MM.1S (cell line): Measurements from ENCODE around the gene ELK3.

Experiments used
- DNase-seq: peaks from one replicate; pipeline ENCODE4 v3.0.0-alpha.2; 2015
- H2AFZ ChIP-seq: fragments of 300-600 bp; sonication (generic); 2 replicates; pipeline ENCODE4 v1.6.0; 2016; ENCODE audit warnings: antibody characterized with exemption, low read length
- H3F3A ChIP-seq: fragments of 300-600 bp; sonication (generic); 2 replicates; pipeline ENCODE4 v1.6.1; 2016; ENCODE audit warnings: mild to moderate bottlenecking, antibody characterized with exemption, low read length, moderate library complexity, mixed read lengths; ENCODE audit not compliant: insufficient read depth
- H3K27ac ChIP-seq: fragments of 300-600 bp; sonication (generic); 2 replicates; pipeline ENCODE4 v1.5.1; 2016; ENCODE audit warnings: mild to moderate bottlenecking, low read length
- H3K27me3 ChIP-seq: fragments of 300-600 bp; sonication (generic); replicated peaks from 2 replicates; pipeline ENCODE4 v1.6.0; 2016; ENCODE audit warnings: low read length; ENCODE audit not compliant: insufficient read depth
- H3K36me3 ChIP-seq: fragments of 300-600 bp; sonication (generic); replicated peaks from 2 replicates; pipeline ENCODE4 v1.6.1; 2016; ENCODE audit warnings: mild to moderate bottlenecking, low read length, mixed read lengths; ENCODE audit not compliant: insufficient read depth
- H3K4me1 ChIP-seq: fragments of 300-600 bp; sonication (generic); 2 replicates; pipeline ENCODE4 v1.6.1; 2016; ENCODE audit warnings: low read length, mixed read lengths
- H3K4me2 ChIP-seq: fragments of 300-600 bp; sonication (generic); 2 replicates; pipeline ENCODE4 v1.6.0; 2016; ENCODE audit warnings: low read depth, low read length
- H3K4me3 ChIP-seq: fragments of 300-600 bp; sonication (generic); 2 replicates; pipeline ENCODE4 v1.5.1; 2016; ENCODE audit warnings: low read length, mixed read lengths
- H3K79me2 ChIP-seq: fragments of 300-600 bp; sonication (generic); 2 replicates; pipeline ENCODE4 v1.6.1; 2016; ENCODE audit warnings: mixed run types, low read length, mixed read lengths
- H3K9ac ChIP-seq: fragments of 300-600 bp; sonication (generic); 2 replicates; pipeline ENCODE4 v1.6.1; 2016; ENCODE audit warnings: low read length, mixed read lengths
- H3K9me2 ChIP-seq: fragments of 300-600 bp; sonication (generic); replicated peaks from 2 replicates; pipeline ENCODE4 v1.6.1; 2016; ENCODE audit warnings: mild to moderate bottlenecking, low read length, mixed read lengths; ENCODE audit not compliant: insufficient read depth
- H3K9me3 ChIP-seq: fragments of 300-600 bp; sonication (generic); replicated peaks from 2 replicates; pipeline ENCODE4 v1.6.1; 2016; ENCODE audit warnings: mild to moderate bottlenecking, low read length, mixed read lengths; ENCODE audit not compliant: insufficient read depth
- H4K20me1 ChIP-seq: fragments of 300-600 bp; sonication (generic); 2 replicates; pipeline ENCODE4 v1.6.1; 2016; ENCODE audit warnings: mild to moderate bottlenecking, low read length, moderate library complexity, mixed read lengths; ENCODE audit not compliant: insufficient read depth
- EZH2 ChIP-seq: fragments of 300-600 bp; sonication (generic); optimal IDR thresholded peaks from 2 replicates; pipeline ENCODE3; 2017; ENCODE audit warnings: low read depth, mild to moderate bottlenecking, antibody characterized with exemption, low read length, mixed read lengths
- EZH2phosphoT487 ChIP-seq: fragments of 300-600 bp; sonication (generic); IDR thresholded peaks from 2 replicates; pipeline ENCODE4 v1.6.1; 2018; ENCODE audit warnings: antibody characterized with exemption, low read length
- TF ChIP-seq, protein P1 (sequence below): fragments of 300-600 bp; sonication (generic); IDR thresholded peaks from 2 replicates; pipeline ENCODE4 v1.5.1; 2016; ENCODE audit warnings: antibody characterized with exemption, low read length, mixed read lengths

Gene ELK3

DNA sequence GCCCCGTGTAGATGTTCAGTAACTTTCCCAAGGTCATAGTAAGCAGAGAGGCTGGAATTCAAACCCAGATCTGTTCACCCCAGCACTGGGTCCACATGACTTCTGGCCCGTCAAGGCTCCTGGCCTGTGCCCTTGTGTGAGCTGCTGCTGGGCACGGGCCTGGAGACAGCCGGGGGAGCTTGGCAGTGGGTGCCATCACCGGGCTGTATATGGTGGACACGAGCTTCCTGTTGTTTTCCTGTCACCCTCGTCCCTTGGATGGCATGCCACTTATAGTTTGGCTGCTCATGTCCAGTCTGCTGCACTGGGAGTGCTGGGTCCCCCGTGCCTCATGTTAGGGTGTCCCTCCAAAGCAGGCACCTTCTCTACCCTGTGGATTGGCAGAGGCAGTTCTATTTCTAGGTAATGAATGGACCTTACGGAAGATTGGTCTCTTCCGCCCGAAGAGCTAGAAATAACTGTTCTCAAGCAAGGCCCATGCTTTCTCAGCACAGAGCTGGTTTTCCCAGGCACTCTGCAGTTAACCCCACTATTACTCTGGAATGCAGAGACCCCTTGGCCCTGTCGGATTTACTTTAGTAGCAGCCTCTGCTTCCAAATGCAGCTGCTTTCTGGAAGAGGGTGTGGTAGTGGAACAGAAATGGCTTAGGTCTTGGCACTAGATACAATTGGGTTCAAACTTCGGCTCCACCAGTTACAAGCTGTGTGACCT lies 44.3 kb downstream of the ELK3 start:
- no peak overlapping the region for H3K4me3 ChIP-seq
- H3K27me3 ChIP-seq, result no peaks in the 10 kb centered on the region
- no peak for DNase-seq
- no peak overlapping the region for H3K9ac ChIP-seq
- TF ChIP-seq EZH2phosphoT487, result no peak
- TF ChIP-seq, protein P1, sequence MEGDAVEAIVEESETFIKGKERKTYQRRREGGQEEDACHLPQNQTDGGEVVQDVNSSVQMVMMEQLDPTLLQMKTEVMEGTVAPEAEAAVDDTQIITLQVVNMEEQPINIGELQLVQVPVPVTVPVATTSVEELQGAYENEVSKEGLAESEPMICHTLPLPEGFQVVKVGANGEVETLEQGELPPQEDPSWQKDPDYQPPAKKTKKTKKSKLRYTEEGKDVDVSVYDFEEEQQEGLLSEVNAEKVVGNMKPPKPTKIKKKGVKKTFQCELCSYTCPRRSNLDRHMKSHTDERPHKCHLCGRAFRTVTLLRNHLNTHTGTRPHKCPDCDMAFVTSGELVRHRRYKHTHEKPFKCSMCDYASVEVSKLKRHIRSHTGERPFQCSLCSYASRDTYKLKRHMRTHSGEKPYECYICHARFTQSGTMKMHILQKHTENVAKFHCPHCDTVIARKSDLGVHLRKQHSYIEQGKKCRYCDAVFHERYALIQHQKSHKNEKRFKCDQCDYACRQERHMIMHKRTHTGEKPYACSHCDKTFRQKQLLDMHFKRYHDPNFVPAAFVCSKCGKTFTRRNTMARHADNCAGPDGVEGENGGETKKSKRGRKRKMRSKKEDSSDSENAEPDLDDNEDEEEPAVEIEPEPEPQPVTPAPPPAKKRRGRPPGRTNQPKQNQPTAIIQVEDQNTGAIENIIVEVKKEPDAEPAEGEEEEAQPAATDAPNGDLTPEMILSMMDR, result no peak
- no peak for TF ChIP-seq EZH2
- peaks cover 98% of the 10 kb centered on the region for H3K79me2 ChIP-seq
- no peak overlapping the region for H3K27ac ChIP-seq
- no peaks in the 10 kb centered on the region for H3F3A ChIP-seq
- no peak overlapping the region for H2AFZ ChIP-seq
- H3K4me1 ChIP-seq, result no peaks in the 10 kb centered on the region
- peaks cover 21% of the 10 kb centered on the region for H4K20me1 ChIP-seq
- H3K36me3 ChIP-seq, result no peaks in the 10 kb centered on the region
- no peaks in the 10 kb centered on the region for H3K9me2 ChIP-seq
- H3K4me2 ChIP-seq, result no peak overlapping the region
- no peaks in the 10 kb centered on the region for H3K9me3 ChIP-seq

DNA sequence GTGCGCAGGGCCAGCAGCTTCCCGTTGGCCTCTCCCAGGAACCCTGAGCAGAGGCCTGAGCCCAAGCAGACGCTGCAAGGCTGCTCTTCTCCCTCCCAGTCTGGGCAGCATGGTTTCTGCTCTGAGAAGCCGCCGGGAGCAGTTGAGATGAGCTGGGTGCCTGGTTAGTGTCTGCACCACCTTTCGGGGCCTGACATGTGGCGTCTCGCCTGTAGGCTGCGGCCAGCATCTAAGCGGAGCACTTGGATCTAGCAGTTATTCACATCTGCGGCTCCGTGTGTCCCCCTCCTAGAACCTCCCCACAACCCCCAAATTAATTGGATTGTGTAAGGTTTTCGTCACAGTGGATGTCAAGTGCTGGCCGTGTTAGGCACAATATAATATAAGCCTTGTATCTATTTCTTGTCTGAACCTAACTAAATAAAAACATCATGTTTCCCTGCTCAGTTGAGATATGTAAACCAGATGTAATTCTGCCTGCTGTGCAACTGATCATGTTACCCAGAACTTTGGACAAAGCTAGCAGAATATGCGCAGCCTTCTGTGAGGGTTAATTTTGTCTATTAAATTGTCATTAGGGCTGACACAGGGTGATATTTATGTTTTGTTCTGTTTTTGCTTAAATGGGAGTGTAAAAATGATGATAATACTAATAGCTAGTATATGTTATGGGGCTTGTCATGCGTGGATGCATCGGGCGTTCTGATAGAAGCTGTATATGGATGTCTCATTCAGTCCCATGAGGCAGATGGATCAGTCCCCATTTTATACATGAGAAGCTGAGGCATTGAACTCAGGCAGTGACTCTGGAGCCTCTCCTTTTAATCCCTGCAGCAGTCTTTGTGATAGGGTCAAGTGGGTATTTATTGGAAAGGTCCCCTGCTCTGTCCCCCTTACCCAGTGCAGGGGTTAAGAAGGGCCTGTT lies 45.8 kb downstream of the ELK3 start:
- H3K4me2 ChIP-seq, result no peak overlapping the region
- H3K79me2 ChIP-seq, result peaks cover 95% of the 10 kb centered on the region
- peaks cover 17% of the 10 kb centered on the region for H4K20me1 ChIP-seq
- no peaks in the 10 kb centered on the region for H3K9me3 ChIP-seq
- H3K9me2 ChIP-seq, result no peaks in the 10 kb centered on the region
- no peak for DNase-seq
- no peaks in the 10 kb centered on the region for H3K27me3 ChIP-seq
- H3K27ac ChIP-seq, result no peak overlapping the region
- H3F3A ChIP-seq, result no peaks in the 10 kb centered on the region
- H3K4me3 ChIP-seq, result no peak overlapping the region
- no peaks in the 10 kb centered on the region for H3K4me1 ChIP-seq
- no peak for TF ChIP-seq EZH2
- TF ChIP-seq, protein P1, result no peak
- no peak for TF ChIP-seq EZH2phosphoT487
- H2AFZ ChIP-seq, result no peak overlapping the region
- no peaks in the 10 kb centered on the region for H3K36me3 ChIP-seq
- H3K9ac ChIP-seq, result no peak overlapping the region

DNA sequence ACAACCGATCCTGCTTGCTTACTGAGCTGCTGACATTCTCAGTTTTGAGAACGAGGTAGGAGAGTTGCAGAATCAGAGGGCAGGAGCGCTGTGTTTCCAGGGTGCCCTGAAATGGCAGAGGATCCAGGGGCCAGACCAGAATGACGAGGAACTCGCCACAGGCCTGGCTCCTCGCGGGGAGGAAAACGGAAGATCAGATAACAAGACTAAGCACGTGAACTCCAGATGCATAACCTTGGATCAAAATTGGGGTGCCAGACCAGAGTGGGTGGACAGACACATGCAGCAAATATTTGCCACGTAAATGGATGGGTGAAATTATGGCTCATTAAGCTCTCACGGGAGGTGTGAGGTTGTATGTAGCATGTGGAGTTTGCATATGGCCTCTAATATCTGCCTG lies 46.5 kb downstream of the ELK3 start:
- Histone ChIP-seq H3K9me2 (no peaks in the 10 kb centered on the region), H3K27me3 (no peaks in the 10 kb centered on the region), H3K4me2 (no peak overlapping the region), H3F3A (no peaks in the 10 kb centered on the region), H4K20me1 (peaks cover 14% of the 10 kb centered on the region), H3K9ac (no peak overlapping the region), H2AFZ (no peak overlapping the region), H3K27ac (no peak overlapping the region), H3K4me1 (no peaks in the 10 kb centered on the region), H3K4me3 (no peak overlapping the region), H3K79me2 (peaks cover 96% of the 10 kb centered on the region), H3K36me3 (no peaks in the 10 kb centered on the region), H3K9me3 (no peaks in the 10 kb centered on the region)
- no peak for TF ChIP-seq EZH2
- TF ChIP-seq, protein P1, result no peak
- TF ChIP-seq EZH2phosphoT487, result no peak
- DNase-seq, result no peak
